ENCODE results near the gene KIF21A.
"Not testable (repeated sequence)": the region's sequence is repeated elsewhere in the genome, so short reads cannot be mapped to it uniquely, and the experiment has no call there.

The KIF21A gene

GRCh38 chr12:39443081-39443928 lies at the start of gene KIF21A:
Gene KIF21A (minus strand): TSS chr12:39443120. CDS start chr12:39442970, 150 bp downstream.
- peaks cover 6% of the 10 kb centered on the region for H3K27me3 ChIP-seq (ENCODE audit: control insufficient read depth, insufficient read depth, low read length)
- no peaks in the 10 kb centered on the region for H3K9me3 ChIP-seq (ENCODE audit: control insufficient read depth, insufficient read depth, low read length)
- H3K4me3 ChIP-seq (ENCODE audit: low read depth, low read length): peak within 1 kb of the TSS; percentile 51
- peaks cover 7% of the 10 kb centered on the region for H3K4me1 ChIP-seq (ENCODE audit: control insufficient read depth, insufficient read depth, low read length)
- H3K36me3 ChIP-seq (ENCODE audit: control insufficient read depth, insufficient read depth, low read length): no peaks in the 10 kb centered on the region
- peak within 1 kb of the TSS; percentile 66 for H3K9ac ChIP-seq (ENCODE audit: low read depth, low read length)

- H3K36me3 ChIP-seq (ENCODE audit: control insufficient read depth, insufficient read depth, low read length): no peaks in the 10 kb centered on the region
- no peak overlapping the region for H3K4me3 ChIP-seq (ENCODE audit: low read depth, low read length)
Observed at GRCh38 chr12:39490500-39491282, 47.8 kb upstream of the KIF21A start.

GRCh38 chr12:39483597-39483996 lies 40.7 kb upstream of the KIF21A start:
- no peaks in the 10 kb centered on the region for H3K4me1 ChIP-seq (ENCODE audit: control insufficient read depth, insufficient read depth, low read length)
- H3K9me3 ChIP-seq (ENCODE audit: control insufficient read depth, insufficient read depth, low read length): no peaks in the 10 kb centered on the region
- no peaks in the 10 kb centered on the region for H3K36me3 ChIP-seq (ENCODE audit: control insufficient read depth, insufficient read depth, low read length)
- H3K9ac ChIP-seq (ENCODE audit: low read depth, low read length): no peak overlapping the region
- no peaks in the 10 kb centered on the region for H3K27me3 ChIP-seq (ENCODE audit: control insufficient read depth, insufficient read depth, low read length)
- H3K4me3 ChIP-seq (ENCODE audit: low read depth, low read length): no peak overlapping the region

More at GRCh38 chr12:39490500-39491282, 47.8 kb upstream of the KIF21A start:
- H3K9me3 ChIP-seq (ENCODE audit: control insufficient read depth, insufficient read depth, low read length): no peaks in the 10 kb centered on the region
- no peaks in the 10 kb centered on the region for H3K4me1 ChIP-seq (ENCODE audit: control insufficient read depth, insufficient read depth, low read length)
- no peak overlapping the region for H3K9ac ChIP-seq (ENCODE audit: low read depth, low read length)
- no peaks in the 10 kb centered on the region for H3K27me3 ChIP-seq (ENCODE audit: control insufficient read depth, insufficient read depth, low read length)

- no peak overlapping the region for H3K9ac ChIP-seq (ENCODE audit: low read depth, low read length)
- no peaks in the 10 kb centered on the region for H3K36me3 ChIP-seq (ENCODE audit: control insufficient read depth, insufficient read depth, low read length)
- no peaks in the 10 kb centered on the region for H3K9me3 ChIP-seq (ENCODE audit: control insufficient read depth, insufficient read depth, low read length)
- no peaks in the 10 kb centered on the region for H3K4me1 ChIP-seq (ENCODE audit: control insufficient read depth, insufficient read depth, low read length)
- no peak overlapping the region for H3K4me3 ChIP-seq (ENCODE audit: low read depth, low read length)
- H3K27me3 ChIP-seq (ENCODE audit: control insufficient read depth, insufficient read depth, low read length): no peaks in the 10 kb centered on the region
Observed at GRCh38 chr12:39483042-39483441, 40.1 kb upstream of the KIF21A start.

- Histone ChIP-seq H3K36me3 (ENCODE audit: control insufficient read depth, insufficient read depth, low read length) (no peaks in the 10 kb centered on the region), H3K27me3 (ENCODE audit: control insufficient read depth, insufficient read depth, low read length) (no peaks in the 10 kb centered on the region), H3K4me1 (ENCODE audit: control insufficient read depth, insufficient read depth, low read length) (no peaks in the 10 kb centered on the region), H3K4me3 (ENCODE audit: low read depth, low read length) (no peak overlapping the region), H3K9me3 (ENCODE audit: control insufficient read depth, insufficient read depth, low read length) (peaks cover 7% of the 10 kb centered on the region), H3K9ac (ENCODE audit: low read depth, low read length) (no peak overlapping the region)
Observed at GRCh38 chr12:39476894-39477293, 34.0 kb upstream of the KIF21A start.

GRCh38 chr12:39476121-39476520 lies 33.2 kb upstream of the KIF21A start:
- Histone ChIP-seq H3K4me1 (ENCODE audit: control insufficient read depth, insufficient read depth, low read length) (no peaks in the 10 kb centered on the region), H3K9me3 (ENCODE audit: control insufficient read depth, insufficient read depth, low read length) (peaks cover 7% of the 10 kb centered on the region), H3K9ac (ENCODE audit: low read depth, low read length) (no peak overlapping the region), H3K36me3 (ENCODE audit: control insufficient read depth, insufficient read depth, low read length) (no peaks in the 10 kb centered on the region), H3K27me3 (ENCODE audit: control insufficient read depth, insufficient read depth, low read length) (no peaks in the 10 kb centered on the region), H3K4me3 (ENCODE audit: low read depth, low read length) (no peak overlapping the region)

- H3K9me3 ChIP-seq (ENCODE audit: control insufficient read depth, insufficient read depth, low read length); H3K4me3 ChIP-seq (ENCODE audit: low read depth, low read length); H3K9ac ChIP-seq (ENCODE audit: low read depth, low read length); H3K4me1 ChIP-seq (ENCODE audit: control insufficient read depth, insufficient read depth, low read length); H3K36me3 ChIP-seq (ENCODE audit: control insufficient read depth, insufficient read depth, low read length); H3K27me3 ChIP-seq (ENCODE audit: control insufficient read depth, insufficient read depth, low read length): not testable (repeated sequence)
Observed at GRCh38 chr12:39475136-39475535, 32.2 kb upstream of the KIF21A start.

- Histone ChIP-seq H3K9me3 (ENCODE audit: control insufficient read depth, insufficient read depth, low read length) (no peaks in the 10 kb centered on the region), H3K4me3 (ENCODE audit: low read depth, low read length) (no peak overlapping the region), H3K4me1 (ENCODE audit: control insufficient read depth, insufficient read depth, low read length) (no peaks in the 10 kb centered on the region), H3K9ac (ENCODE audit: low read depth, low read length) (no peak overlapping the region), H3K36me3 (ENCODE audit: control insufficient read depth, insufficient read depth, low read length) (no peaks in the 10 kb centered on the region), H3K27me3 (ENCODE audit: control insufficient read depth, insufficient read depth, low read length) (no peaks in the 10 kb centered on the region)
Observed at GRCh38 chr12:39467432-39467870, 24.5 kb upstream of the KIF21A start.

GRCh38 chr12:39464976-39465695 lies 22.2 kb upstream of the KIF21A start:
- Histone ChIP-seq H3K9me3 (ENCODE audit: control insufficient read depth, insufficient read depth, low read length) (no peaks in the 10 kb centered on the region), H3K27me3 (ENCODE audit: control insufficient read depth, insufficient read depth, low read length) (no peaks in the 10 kb centered on the region), H3K4me3 (ENCODE audit: low read depth, low read length) (no peak overlapping the region), H3K4me1 (ENCODE audit: control insufficient read depth, insufficient read depth, low read length) (no peaks in the 10 kb centered on the region), H3K9ac (ENCODE audit: low read depth, low read length) (no peak overlapping the region), H3K36me3 (ENCODE audit: control insufficient read depth, insufficient read depth, low read length) (no peaks in the 10 kb centered on the region)

GRCh38 chr12:39461059-39461458 lies 18.1 kb upstream of the KIF21A start:
- H3K4me3 ChIP-seq (ENCODE audit: low read depth, low read length): no peak overlapping the region
- no peak overlapping the region for H3K9ac ChIP-seq (ENCODE audit: low read depth, low read length)
- no peaks in the 10 kb centered on the region for H3K9me3 ChIP-seq (ENCODE audit: control insufficient read depth, insufficient read depth, low read length)
- no peaks in the 10 kb centered on the region for H3K27me3 ChIP-seq (ENCODE audit: control insufficient read depth, insufficient read depth, low read length)
- no peaks in the 10 kb centered on the region for H3K4me1 ChIP-seq (ENCODE audit: control insufficient read depth, insufficient read depth, low read length)
- H3K36me3 ChIP-seq (ENCODE audit: control insufficient read depth, insufficient read depth, low read length): no peaks in the 10 kb centered on the region

GRCh38 chr12:39459027-39459434 lies 16.1 kb upstream of the KIF21A start:
- H3K9me3 ChIP-seq (ENCODE audit: control insufficient read depth, insufficient read depth, low read length): no peaks in the 10 kb centered on the region
- H3K27me3 ChIP-seq (ENCODE audit: control insufficient read depth, insufficient read depth, low read length): no peaks in the 10 kb centered on the region
- H3K9ac ChIP-seq (ENCODE audit: low read depth, low read length): no peak overlapping the region
- H3K36me3 ChIP-seq (ENCODE audit: control insufficient read depth, insufficient read depth, low read length): no peaks in the 10 kb centered on the region
- no peaks in the 10 kb centered on the region for H3K4me1 ChIP-seq (ENCODE audit: control insufficient read depth, insufficient read depth, low read length)
- no peak overlapping the region for H3K4me3 ChIP-seq (ENCODE audit: low read depth, low read length)
